DOHH2 (cell line): ENCODE data around the gene RASA3.
"Not testable (repeated sequence)": the region's sequence is repeated elsewhere in the genome, so short reads cannot be mapped to it uniquely, and the experiment has no call there.

Experiments
- H3F3A ChIP-seq: fragments of 200-600 bp; sonication (generic), shearing (Covaris generic); 2 replicates; pipeline ENCODE4 v1.6.0; 2016; ENCODE audit warnings: antibody characterized with exemption, mild to moderate bottlenecking; ENCODE audit not compliant: control insufficient read depth, insufficient read depth
- H3K27ac ChIP-seq: fragments of 200-600 bp; sonication (generic); 2 replicates; pipeline ENCODE4 v1.5.1; 2014; ENCODE audit warnings: low read depth, mild to moderate bottlenecking, low read length, moderate library complexity
- H3K27me3 ChIP-seq: fragments of 200-600 bp; sonication (generic); 2 replicates; pipeline ENCODE4 v1.6.1; 2014; ENCODE audit warnings: mild to moderate bottlenecking, low read length, mixed read lengths; ENCODE audit not compliant: control insufficient read depth
- H3K36me3 ChIP-seq: fragments of 200-600 bp; sonication (generic); 2 replicates; pipeline ENCODE4 v1.6.1; 2014; ENCODE audit warnings: mild to moderate bottlenecking, low read length, moderate library complexity, mixed read lengths; ENCODE audit not compliant: control insufficient read depth
- H3K4me1 ChIP-seq: fragments of 200-600 bp; sonication (generic); 2 replicates; pipeline ENCODE4 v1.6.1; 2014; ENCODE audit warnings: mild to moderate bottlenecking, low read length, mixed read lengths; ENCODE audit not compliant: control insufficient read depth
- H3K4me2 ChIP-seq: fragments of 200-600 bp; sonication (generic); 2 replicates; pipeline ENCODE4 v1.6.0; 2014; ENCODE audit warnings: mild to moderate bottlenecking, low read length, moderate library complexity
- H3K4me3 ChIP-seq: fragments of 200-600 bp; sonication (generic); 2 replicates; pipeline ENCODE4 v1.5.1; 2014; ENCODE audit warnings: mild to moderate bottlenecking, low read length, mixed read lengths
- H3K79me2 ChIP-seq: fragments of 200-600 bp; sonication (generic); 2 replicates; pipeline ENCODE4 v1.6.1; 2014; ENCODE audit warnings: mild to moderate bottlenecking, low read length, mixed read lengths; ENCODE audit not compliant: control insufficient read depth
- H3K9me2 ChIP-seq: fragments of 200-600 bp; sonication (generic); replicated peaks from 2 replicates; pipeline ENCODE4 v1.6.1; 2014; ENCODE audit warnings: mild to moderate bottlenecking, low read length, mixed read lengths; ENCODE audit not compliant: control insufficient read depth
- H3K9me3 ChIP-seq: fragments of 200-600 bp; sonication (generic); 2 replicates; pipeline ENCODE4 v1.6.1; 2014; ENCODE audit warnings: antibody characterized with exemption, low read length, mixed read lengths; ENCODE audit not compliant: control insufficient read depth, insufficient read depth
- H4K20me1 ChIP-seq: fragments of 200-600 bp; sonication (generic); 2 replicates; pipeline ENCODE4 v1.6.0; 2014; ENCODE audit warnings: low read depth, mild to moderate bottlenecking, antibody characterized with exemption, low read length, moderate library complexity; ENCODE audit not compliant: control insufficient read depth, insufficient read depth
- CTCF ChIP-seq: fragments of 200-600 bp; sonication (generic); IDR thresholded peaks from one replicate; pipeline ENCODE4 v1.5.1; 2014; ENCODE audit warnings: antibody characterized with exemption, mild to moderate bottlenecking, low read depth, low read length; ENCODE audit not compliant: poor library complexity, severe bottlenecking
- EZH2phosphoT487 ChIP-seq: fragments of 200-600 bp; sonication (generic); IDR thresholded peaks from 2 replicates; pipeline ENCODE4 v1.6.1; 2017; ENCODE audit warnings: borderline replicate concordance, mild to moderate bottlenecking, antibody characterized with exemption, low read length, moderate library complexity, mixed read lengths

The RASA3 gene

GRCh38 chr13:114020750-114021463, 111.5 kb downstream of the RASA3 start:
- no peaks in the 10 kb centered on the region for H3F3A ChIP-seq
- no peak overlapping the region for H3K4me3 ChIP-seq
- no peak overlapping the region for H3K27ac ChIP-seq
- H3K27me3 ChIP-seq: no peaks in the 10 kb centered on the region
- no peaks in the 10 kb centered on the region for H3K79me2 ChIP-seq
- peaks cover 48% of the 10 kb centered on the region for H3K4me1 ChIP-seq
- H4K20me1 ChIP-seq: no peaks in the 10 kb centered on the region
- TF ChIP-seq EZH2phosphoT487 (no peak), CTCF (no peak)
- H3K9me3 ChIP-seq: no peaks in the 10 kb centered on the region
- no peaks in the 10 kb centered on the region for H3K36me3 ChIP-seq
- H3K4me2 ChIP-seq: peak overlapping the region; percentile 35; the same call in 1 of the 2 replicates
- no peaks in the 10 kb centered on the region for H3K9me2 ChIP-seq

GRCh38 chr13:114020134-114020533, 112.3 kb downstream of the RASA3 start:
- not testable (repeated sequence) for H3K27ac ChIP-seq, H3K9me2 ChIP-seq, H3K4me3 ChIP-seq, H4K20me1 ChIP-seq, H3K4me2 ChIP-seq, H3K27me3 ChIP-seq, H3K9me3 ChIP-seq, H3K36me3 ChIP-seq, H3K79me2 ChIP-seq, H3F3A ChIP-seq
- peaks cover 40% of the 10 kb centered on the region for H3K4me1 ChIP-seq

GRCh38 chr13:114019367-114019766, 113.1 kb downstream of the RASA3 start:
- H3K36me3 ChIP-seq: no peaks in the 10 kb centered on the region
- no peak overlapping the region for H3K4me3 ChIP-seq

More at GRCh38 chr13:114019367-114019766, 113.1 kb downstream of the RASA3 start:
- TF ChIP-seq EZH2phosphoT487 (no peak), CTCF (no peak)
- Histone ChIP-seq H3K27me3 (no peaks in the 10 kb centered on the region), H3K9me3 (no peaks in the 10 kb centered on the region), H4K20me1 (no peaks in the 10 kb centered on the region), H3K4me2 (no peak overlapping the region), H3F3A (no peaks in the 10 kb centered on the region), H3K9me2 (no peaks in the 10 kb centered on the region), H3K4me1 (peaks cover 33% of the 10 kb centered on the region), H3K27ac (no peak overlapping the region), H3K79me2 (no peaks in the 10 kb centered on the region)
